GM23248 (cell line): Measurements from ENCODE around the gene GCG. TPM values are rescaled to one million over a fixed set of nuclear protein-coding genes. Genes with fewer than 3 reads are reported as not detected.
A peak's percentile ranks its signal among the peaks of the same experiment; 100 is the strongest.

Source experiments
- DNase-seq: peaks from one replicate; pipeline ENCODE4 v3.0.0-alpha.2; 2015
- H2AFZ ChIP-seq: fragments of 200-600 bp; sonication (generic); 2 replicates; pipeline ENCODE4 v1.6.1; 2016; ENCODE audit warnings: antibody characterized with exemption
- H3F3A ChIP-seq: fragments of 200-600 bp; sonication (generic); 2 replicates; pipeline ENCODE4 v1.6.1; 2016; ENCODE audit warnings: mild to moderate bottlenecking, antibody characterized with exemption, mixed run types; ENCODE audit not compliant: insufficient read depth
- H3K27ac ChIP-seq: fragments of 200-600 bp; sonication (generic); 2 replicates; pipeline ENCODE4 v1.5.1; 2016; ENCODE audit warnings: mild to moderate bottlenecking
- H3K27me3 ChIP-seq: fragments of 200-600 bp; sonication (generic); replicated peaks from 2 replicates; pipeline ENCODE4 v1.6.1; 2016; ENCODE audit warnings: mild to moderate bottlenecking; ENCODE audit not compliant: insufficient read depth
- H3K36me3 ChIP-seq: fragments of 200-600 bp; sonication (generic); 2 replicates; pipeline ENCODE4 v1.6.1; 2016; ENCODE audit warnings: low read depth, mild to moderate bottlenecking
- H3K4me1 ChIP-seq: fragments of 200-600 bp; sonication (generic); 2 replicates; pipeline ENCODE4 v1.6.1; 2016; ENCODE audit warnings: mild to moderate bottlenecking; ENCODE audit not compliant: insufficient read depth
- H3K4me2 ChIP-seq: fragments of 200-600 bp; sonication (generic); one replicate; pipeline ENCODE4 v1.6.1; 2016; ENCODE audit warnings: mild to moderate bottlenecking; ENCODE audit not compliant: unreplicated experiment
- H3K4me3 ChIP-seq: fragments of 200-600 bp; sonication (generic); 2 replicates; pipeline ENCODE4 v1.5.1; 2016; ENCODE audit warnings: mild to moderate bottlenecking
- H3K79me2 ChIP-seq: fragments of 200-600 bp; sonication (generic); 2 replicates; pipeline ENCODE4 v1.6.1; 2016; ENCODE audit warnings: mild to moderate bottlenecking; ENCODE audit not compliant: insufficient read depth
- H3K9ac ChIP-seq: fragments of 200-600 bp; sonication (generic); 2 replicates; pipeline ENCODE4 v1.6.1; 2016; ENCODE audit warnings: mild to moderate bottlenecking
- H3K9me2 ChIP-seq: fragments of 200-600 bp; sonication (generic); 2 replicates; pipeline ENCODE4 v1.6.1; 2016; ENCODE audit warnings: mixed run types, mild to moderate bottlenecking, moderate library complexity; ENCODE audit not compliant: insufficient read depth
- H3K9me3 ChIP-seq: fragments of 200-600 bp; sonication (generic); one replicate; pipeline ENCODE4 v1.6.1; 2017; ENCODE audit warnings: low read depth
- H4K20me1 ChIP-seq: fragments of 200-600 bp; sonication (generic); 2 replicates; pipeline ENCODE4 v1.6.0; 2016; ENCODE audit not compliant: insufficient read depth
- EZH2 ChIP-seq: fragments of 200-600 bp; sonication (generic); IDR thresholded peaks from 2 replicates; pipeline ENCODE4 v1.6.1; 2018; ENCODE audit warnings: antibody characterized with exemption, mild to moderate bottlenecking; ENCODE audit not compliant: insufficient read depth, poor library complexity, severe bottlenecking
- EZH2phosphoT487 ChIP-seq: fragments of 200-600 bp; sonication (generic); IDR thresholded peaks from 2 replicates; pipeline ENCODE4 v1.6.1; 2018; ENCODE audit warnings: antibody characterized with exemption, moderate library complexity, mild to moderate bottlenecking, low read depth; ENCODE audit not compliant: insufficient read depth
- WGBS, 2 experiments: methylation state at CpG; one replicate each; pipeline ENCODE4 v1.1.6; 2015 to 2017; ENCODE audit warnings: low lambda C conversion rate in 2 of 2, low coverage in 1 of 2; ENCODE audit errors: missing lambda C conversion rate in 2 of 2; 5-methylcytosine and 5-hydroxymethylcytosine counted together
- in situ Hi-C: fragments of 300-500 bp; cut with MboI; formaldehyde crosslinking; loops from 2 replicates; pipeline ENCODE4 v1.15.0; 2020
- polyA plus RNA-seq: library from polyadenylated mRNA; unstranded; fragments of >200 nt; fragmentation: Nextera tagmentation; extraction: Ambion mirVana; gene quantifications from 2 replicates; pipeline ENCODE4 v1.2.1, GENCODE V29; 2016
- total RNA-seq: library from RNA; depleted of rRNA; stranded (reverse); fragments of >200 nt; shearing (Covaris generic); gene quantifications from 2 replicates; pipeline ENCODE4 v1.2.3, GENCODE V29; 2014

The GCG gene
- total and polyA plus RNA-seq, 2 experiments from 2014 or later, result not detected

DNA sequence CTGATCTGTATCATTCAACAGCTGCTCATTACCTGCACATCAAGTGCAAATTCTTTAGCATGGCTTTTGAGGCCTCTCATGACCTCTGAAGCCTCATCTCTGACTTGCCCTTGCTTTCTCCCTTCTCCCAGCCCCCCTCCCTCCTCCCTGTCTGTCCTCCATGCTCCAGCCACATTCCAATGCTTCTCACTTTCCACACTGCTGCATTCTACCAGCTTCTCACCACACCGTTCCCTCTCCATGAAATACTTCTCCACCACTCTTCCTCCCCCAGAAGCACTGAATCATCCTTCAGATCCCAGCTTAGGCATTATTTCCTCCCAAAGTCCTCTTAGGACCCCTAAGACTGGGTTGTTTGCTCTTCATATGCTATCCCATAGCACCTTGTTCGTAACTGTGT lies 26.9 kb downstream of the GCG start:
- Histone ChIP-seq H3K4me1 (peaks cover 8% of the 10 kb centered on the region; the same call in 1 of the 2 replicates), H3K79me2 (no peaks in the 10 kb centered on the region), H3F3A (peaks cover 10% of the 10 kb centered on the region; the same call in 1 of the 2 replicates), H3K27ac (no peak overlapping the region), H3K36me3 (no peaks in the 10 kb centered on the region), H3K27me3 (no peaks in the 10 kb centered on the region), H3K9me3 (no peaks in the 10 kb centered on the region), H3K9ac (no peak overlapping the region), H3K9me2 (no peaks in the 10 kb centered on the region), H4K20me1 (no peaks in the 10 kb centered on the region), H3K4me2 (no peak overlapping the region), H2AFZ (no peak overlapping the region), H3K4me3 (no peak overlapping the region)
- WGBS, 2 experiments, result 80 to 88% methylated on average over 2 of the region's 2 CpGs
- in situ Hi-C loops, result loop anchor here (10.0 kb wide), 1 partner anchor 540 kb away; no protein-coding TSS in a partner anchor
- TF ChIP-seq EZH2 (no peak), EZH2phosphoT487 (no peak)
- DNase-seq, result peak; percentile 16

DNA sequence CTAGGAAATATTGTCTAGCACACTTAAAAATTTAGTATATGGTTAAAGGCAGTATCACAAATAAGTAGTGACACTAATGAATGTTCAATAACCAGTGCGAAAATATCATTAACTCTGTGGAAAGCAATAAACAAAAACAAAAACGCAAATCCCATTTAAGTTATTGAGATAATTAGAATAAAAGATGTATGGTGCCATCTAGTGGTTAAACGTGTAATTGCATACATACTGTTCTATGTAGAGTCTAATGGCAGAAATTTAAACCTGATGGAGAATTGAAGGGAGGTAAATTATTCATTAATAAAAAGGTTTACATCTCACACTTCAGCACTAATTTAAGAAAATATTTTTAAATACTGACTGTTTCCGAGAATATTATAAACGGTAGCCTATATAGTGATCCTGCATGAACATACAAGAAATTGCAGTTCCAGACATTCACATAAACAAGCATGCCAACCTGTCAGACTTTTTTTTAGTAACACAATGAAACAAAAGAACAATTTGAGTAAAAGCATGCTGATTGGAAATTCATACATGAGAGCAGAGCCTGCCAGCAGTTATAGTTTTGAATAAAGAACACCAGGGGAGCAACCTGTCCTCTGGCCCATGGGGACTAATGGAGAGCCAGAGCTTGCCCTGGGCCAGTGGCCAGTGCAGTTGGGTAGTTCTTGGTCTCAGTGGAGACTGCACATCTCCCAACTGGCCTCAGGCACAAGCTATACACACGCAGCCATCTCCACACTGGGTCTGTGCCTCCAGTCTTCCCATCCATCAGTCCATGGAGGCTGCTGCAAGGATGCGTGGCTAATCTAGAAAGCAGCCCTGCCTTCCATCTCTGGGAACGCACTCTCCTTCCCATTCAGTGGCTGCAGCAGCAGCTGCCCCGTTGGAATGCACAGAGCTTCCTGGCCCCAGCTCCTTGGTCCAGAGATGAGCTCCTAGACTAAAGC lies 28.0 kb downstream of the GCG start:
- 21 to 25% methylated on average over 9 of the region's 9 CpGs for WGBS, 2 experiments
- Histone ChIP-seq H3K36me3 (no peaks in the 10 kb centered on the region), H3K9me2 (no peaks in the 10 kb centered on the region), H3K4me2 (no peak overlapping the region), H4K20me1 (no peaks in the 10 kb centered on the region), H3F3A (peaks cover 18% of the 10 kb centered on the region; the same call in 1 of the 2 replicates), H3K4me3 (no peak overlapping the region), H3K4me1 (peaks cover 8% of the 10 kb centered on the region; the same call in 1 of the 2 replicates), H3K9me3 (no peaks in the 10 kb centered on the region), H2AFZ (no peak overlapping the region), H3K9ac (no peak overlapping the region), H3K27me3 (no peaks in the 10 kb centered on the region), H3K27ac (no peak overlapping the region), H3K79me2 (no peaks in the 10 kb centered on the region)
- in situ Hi-C loops, result loop anchor here (10.0 kb wide), 1 partner anchor 539 kb away; no protein-coding TSS in a partner anchor
- DNase-seq, result peak; percentile 54
- TF ChIP-seq EZH2, result no peak
- no peak for TF ChIP-seq EZH2phosphoT487

DNA sequence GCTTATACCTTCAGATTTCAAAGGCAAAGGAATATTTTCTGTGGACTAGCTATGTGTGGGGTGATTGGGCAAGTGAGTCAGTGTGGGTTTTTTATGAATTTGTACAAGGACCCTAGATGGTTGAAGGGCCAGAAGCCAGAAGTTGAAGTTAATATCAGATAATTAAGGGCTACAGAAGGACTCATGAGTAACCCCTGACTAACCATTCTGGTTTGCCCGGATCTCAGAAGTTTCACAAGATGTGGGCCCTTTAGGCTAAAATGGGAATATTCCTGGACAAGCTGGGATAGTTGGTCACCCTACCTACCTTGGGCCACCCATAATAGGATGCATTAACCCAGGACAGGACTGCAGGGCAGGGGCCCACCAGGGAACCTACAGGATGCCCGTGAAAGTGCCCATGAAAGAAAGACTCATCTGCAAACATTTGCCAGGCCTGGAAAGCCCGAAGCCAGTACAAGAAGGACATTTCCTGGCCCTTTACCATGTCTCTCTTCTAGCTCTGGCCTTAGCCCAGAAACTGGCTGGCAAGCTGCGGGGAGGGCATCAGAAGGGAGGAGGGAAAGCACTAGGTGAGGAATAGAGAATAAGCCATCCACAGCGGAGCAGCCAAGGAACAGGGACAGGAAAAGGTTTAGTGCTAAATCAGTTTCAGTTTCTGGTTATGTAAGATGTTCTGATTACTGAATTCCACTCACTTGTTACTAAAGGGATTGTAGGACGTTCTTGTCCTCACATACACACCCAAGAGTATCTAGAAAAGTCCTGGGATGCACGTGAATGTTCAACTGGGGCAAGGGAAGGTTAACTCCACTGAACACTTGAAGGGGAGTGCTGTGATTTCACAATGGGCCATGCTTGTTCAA lies 33.6 kb downstream of the GCG start:
- Histone ChIP-seq H3K4me1 (peaks cover 27% of the 10 kb centered on the region), H3F3A (peaks cover 33% of the 10 kb centered on the region), H3K79me2 (no peaks in the 10 kb centered on the region), H3K9ac (peak overlapping the region; percentile 1; the same call in 1 of the 2 replicates), H3K4me2 (peak overlapping the region; percentile 24), H3K4me3 (peak overlapping the region; percentile 39), H2AFZ (peak overlapping the region; percentile 55), H3K27me3 (no peaks in the 10 kb centered on the region), H3K9me3 (no peaks in the 10 kb centered on the region), H3K9me2 (no peaks in the 10 kb centered on the region), H4K20me1 (no peaks in the 10 kb centered on the region), H3K36me3 (no peaks in the 10 kb centered on the region), H3K27ac (peak overlapping the region; percentile 71)
- in situ Hi-C loops, result loop anchor here (10.0 kb wide), 1 partner anchor 114 kb away; no protein-coding TSS in a partner anchor
- TF ChIP-seq EZH2 (no peak), EZH2phosphoT487 (no peak)
- DNase-seq, result peak; percentile 87
- 24 to 25% methylated on average over 7 of the region's 7 CpGs for WGBS, 2 experiments

DNA sequence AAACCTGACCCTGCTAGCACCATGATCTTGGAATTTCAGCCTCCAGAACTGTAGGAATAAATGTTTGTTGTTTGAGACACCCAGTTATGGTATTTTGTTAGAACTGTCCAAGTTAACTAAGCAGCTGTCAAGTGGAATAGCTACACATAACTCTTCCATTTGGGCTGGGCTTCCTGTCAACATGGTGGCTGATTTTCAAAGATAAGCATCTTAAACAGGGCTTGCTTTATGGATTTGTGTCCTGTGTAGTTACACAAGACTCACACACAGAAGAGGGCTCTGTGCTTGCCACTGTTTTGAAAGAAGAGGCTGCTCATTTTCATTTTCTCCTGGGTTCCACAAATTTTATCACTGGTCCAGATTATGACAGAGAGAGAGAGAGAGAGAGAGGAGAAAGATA lies 35.7 kb downstream of the GCG start:
- no peak for DNase-seq
- Histone ChIP-seq H4K20me1 (no peaks in the 10 kb centered on the region), H3F3A (peaks cover 33% of the 10 kb centered on the region), H3K79me2 (no peaks in the 10 kb centered on the region), H3K4me2 (no peak overlapping the region), H3K36me3 (no peaks in the 10 kb centered on the region), H3K9me3 (no peaks in the 10 kb centered on the region), H3K9me2 (no peaks in the 10 kb centered on the region), H2AFZ (no peak overlapping the region), H3K4me3 (no peak overlapping the region), H3K27me3 (no peaks in the 10 kb centered on the region), H3K27ac (no peak overlapping the region), H3K9ac (no peak overlapping the region), H3K4me1 (peaks cover 33% of the 10 kb centered on the region)
- in situ Hi-C loops, result loop anchor here (10.0 kb wide), 1 partner anchor 112 kb away; no protein-coding TSS in a partner anchor
- TF ChIP-seq EZH2phosphoT487, result no peak
- no peak for TF ChIP-seq EZH2
